Fibroblast of lung (primary cell): ENCODE results near the gene UTP20. TPM values are rescaled to one million over a fixed set of nuclear protein-coding genes. Genes with fewer than 3 reads are reported as not detected.

Experiments used
- DNase-seq, 2 donors: peaks; one replicate each; pipeline versions ENCODE4 v3.0.0 to v3.0.0-alpha.2; 2010; ENCODE audit warnings: low read depth in 2 of 2
- H2AFZ ChIP-seq: 2 replicates; pipeline ENCODE4 v1.5.1; 2012; ENCODE audit warnings: low read length, control low read depth, inconsistent platforms
- H3K27ac ChIP-seq: 2 replicates; pipeline ENCODE4 v1.5.1; 2011; ENCODE audit warnings: low read length, control low read depth; ENCODE audit not compliant: insufficient read depth
- H3K27me3 ChIP-seq: 2 replicates; pipeline ENCODE4 v1.5.1; 2011; ENCODE audit warnings: mild to moderate bottlenecking, low read length; ENCODE audit not compliant: control insufficient read depth, insufficient read depth
- H3K36me3 ChIP-seq: 2 replicates; pipeline ENCODE4 v1.5.1; 2011; ENCODE audit warnings: low read length; ENCODE audit not compliant: control insufficient read depth, insufficient read depth
- H3K4me1 ChIP-seq: 2 replicates; pipeline ENCODE4 v1.5.1; 2011; ENCODE audit warnings: low read length; ENCODE audit not compliant: control insufficient read depth, insufficient read depth; ENCODE audit errors: extremely low read depth
- H3K4me2 ChIP-seq: 2 replicates; pipeline ENCODE4 v1.5.1; 2011; ENCODE audit warnings: low read length, control low read depth; ENCODE audit not compliant: insufficient read depth; ENCODE audit errors: extremely low read depth
- H3K4me3 ChIP-seq, 4 experiments: fragments of 200-600 bp in 1 of 4; sonication (generic) in 1 of 4; replicated peaks in 1 of 4; 2 replicates each; pipeline ENCODE4 v1.5.1; 2011 to 2016; ENCODE audit warnings: low read length in 4 of 4, low read depth in 3 of 4, mild to moderate bottlenecking in 3 of 4, control low read depth in 2 of 4, inconsistent platforms in 1 of 4, mixed read lengths in 1 of 4; ENCODE audit not compliant: insufficient read depth in 1 of 4; ENCODE audit errors: control extremely low read depth in 1 of 4
- H3K79me2 ChIP-seq: 2 replicates; pipeline ENCODE4 v1.5.1; 2012; ENCODE audit warnings: mild to moderate bottlenecking, low read length, inconsistent platforms; ENCODE audit not compliant: control insufficient read depth, insufficient read depth
- H3K9ac ChIP-seq: 2 replicates; pipeline ENCODE4 v1.5.1; 2011; ENCODE audit warnings: mild to moderate bottlenecking, low read length, control low read depth; ENCODE audit not compliant: insufficient read depth
- H3K9me3 ChIP-seq: 2 replicates; pipeline ENCODE4 v1.5.1; 2012; ENCODE audit warnings: low read depth, low read length; ENCODE audit not compliant: control insufficient read depth, insufficient read depth
- H4K20me1 ChIP-seq: 2 replicates; pipeline ENCODE4 v1.5.1; 2011; ENCODE audit warnings: low read length; ENCODE audit not compliant: control insufficient read depth, insufficient read depth; ENCODE audit errors: extremely low read depth
- EZH2 ChIP-seq: IDR thresholded peaks from 2 replicates; pipeline ENCODE4 v1.5.1; 2012; ENCODE audit warnings: low read length, control low read depth, mild to moderate bottlenecking; ENCODE audit errors: missing control alignments
- polyA plus RNA-seq, 2 donors: library from polyadenylated mRNA; depleted of rRNA in 1 of 2; stranded (reverse) in 1 of 2; unstranded in 1 of 2; fragments of >200 nt; gene quantifications; 2 replicates each; pipeline ENCODE4 v1.2.1, GENCODE V29; 2011 to 2012; ENCODE audit warnings: missing spikeins in 1 of 2
- total RNA-seq: library from RNA; depleted of rRNA; stranded (reverse); fragments of >200 nt; gene quantifications from 2 replicates; pipeline ENCODE4 v1.2.1, GENCODE V29; 2014
- TF ChIP-seq, protein P1 (sequence below), 2 donors: IDR thresholded peaks in 1 of 2; conservative IDR thresholded peaks in 1 of 2; 1 replicate in 1 of 2; 2 replicates in 1 of 2; pipeline ENCODE4 v1.5.1; 2011 to 2012; ENCODE audit warnings: low read length in 2 of 2, control low read depth in 1 of 2, inconsistent platforms in 1 of 2, low read depth in 1 of 2, mild to moderate bottlenecking in 1 of 2

UTP20 gene
- total and polyA plus RNA-seq, 2 donors (not counting 1 experiment from before 2014, with no cell fraction given): 13.3 to 13.7 TPM

DNA sequence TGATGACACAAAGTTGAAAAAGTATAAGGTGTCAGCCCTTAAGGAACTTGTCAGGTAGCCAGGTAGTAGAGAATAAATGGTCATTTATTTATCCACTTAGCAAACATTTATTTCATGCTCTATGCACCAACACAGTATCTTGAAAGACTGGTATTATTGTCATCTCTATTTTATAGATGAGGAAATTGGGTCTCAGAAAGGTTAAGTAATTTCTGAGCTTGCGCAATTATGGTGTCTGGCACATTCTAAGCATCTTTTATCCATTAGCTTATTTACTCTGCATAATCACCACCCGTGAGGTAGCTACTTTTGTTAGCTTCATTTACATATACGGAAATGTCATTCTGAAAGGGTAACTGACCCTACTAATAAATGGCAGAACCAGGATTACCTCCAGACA lies 2.5 kb upstream of the UTP20 start:
- TF ChIP-seq EZH2: no peak
- TF ChIP-seq, protein P1, sequence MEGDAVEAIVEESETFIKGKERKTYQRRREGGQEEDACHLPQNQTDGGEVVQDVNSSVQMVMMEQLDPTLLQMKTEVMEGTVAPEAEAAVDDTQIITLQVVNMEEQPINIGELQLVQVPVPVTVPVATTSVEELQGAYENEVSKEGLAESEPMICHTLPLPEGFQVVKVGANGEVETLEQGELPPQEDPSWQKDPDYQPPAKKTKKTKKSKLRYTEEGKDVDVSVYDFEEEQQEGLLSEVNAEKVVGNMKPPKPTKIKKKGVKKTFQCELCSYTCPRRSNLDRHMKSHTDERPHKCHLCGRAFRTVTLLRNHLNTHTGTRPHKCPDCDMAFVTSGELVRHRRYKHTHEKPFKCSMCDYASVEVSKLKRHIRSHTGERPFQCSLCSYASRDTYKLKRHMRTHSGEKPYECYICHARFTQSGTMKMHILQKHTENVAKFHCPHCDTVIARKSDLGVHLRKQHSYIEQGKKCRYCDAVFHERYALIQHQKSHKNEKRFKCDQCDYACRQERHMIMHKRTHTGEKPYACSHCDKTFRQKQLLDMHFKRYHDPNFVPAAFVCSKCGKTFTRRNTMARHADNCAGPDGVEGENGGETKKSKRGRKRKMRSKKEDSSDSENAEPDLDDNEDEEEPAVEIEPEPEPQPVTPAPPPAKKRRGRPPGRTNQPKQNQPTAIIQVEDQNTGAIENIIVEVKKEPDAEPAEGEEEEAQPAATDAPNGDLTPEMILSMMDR (conservative IDR thresholded peaks at IDR 0.05 in 1 of 2, IDR thresholded peaks at IDR 0.05 in 1 of 2; ENCODE audit: low read depth in 1 of 2, low read length in 2 of 2): no peak
- Histone ChIP-seq H3K9ac (no peak overlapping the region), H3K4me3 (no peak overlapping the region)

DNA sequence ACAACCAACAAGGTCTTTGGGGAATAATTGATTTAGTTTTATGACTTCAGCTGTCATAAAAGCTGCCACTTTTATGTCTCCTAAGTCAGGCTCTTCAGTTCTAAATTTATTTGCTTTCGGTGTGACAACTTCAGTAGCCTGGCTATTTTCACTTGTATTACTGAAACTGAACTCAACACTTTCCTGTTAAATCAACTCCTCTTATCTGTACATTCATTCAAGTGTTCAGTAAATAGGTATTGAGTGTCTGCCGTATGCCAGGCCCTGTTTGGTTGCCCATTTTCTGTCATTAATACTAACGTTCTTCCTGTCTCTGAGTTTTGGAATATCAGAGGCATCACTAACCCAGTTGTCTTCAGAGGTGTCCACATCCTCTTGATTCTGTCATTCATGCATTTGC lies 7.5 kb downstream of the UTP20 start:
- Histone ChIP-seq H3K4me3 (no peak overlapping the region), H3K27me3 (no peaks in the 10 kb centered on the region), H2AFZ (no peak overlapping the region), H3K79me2 (no peaks in the 10 kb centered on the region), H4K20me1 (no peaks in the 10 kb centered on the region), H3K4me1 (no peaks in the 10 kb centered on the region), H3K36me3 (peaks cover 3% of the 10 kb centered on the region), H3K27ac (no peak overlapping the region), H3K9ac (no peak overlapping the region), H3K9me3 (no peaks in the 10 kb centered on the region), H3K4me2 (no peak overlapping the region)
- DNase-seq: no peak
- TF ChIP-seq, protein P1 (conservative IDR thresholded peaks at IDR 0.05 in 1 of 2, IDR thresholded peaks at IDR 0.05 in 1 of 2; ENCODE audit: low read depth in 1 of 2, low read length in 2 of 2): no peak
- no peak for TF ChIP-seq EZH2

More for the DNA sequence above, 2.5 kb upstream of the UTP20 start:
- H3K9me3 ChIP-seq: no peaks in the 10 kb centered on the region
- H3K79me2 ChIP-seq: peaks cover 7% of the 10 kb centered on the region
- H4K20me1 ChIP-seq: no peaks in the 10 kb centered on the region
- H2AFZ ChIP-seq: no peak overlapping the region
- no peak overlapping the region for H3K27ac ChIP-seq
- no peak for DNase-seq
- no peaks in the 10 kb centered on the region for H3K36me3 ChIP-seq
- H3K27me3 ChIP-seq: no peaks in the 10 kb centered on the region
- H3K4me2 ChIP-seq: no peak overlapping the region
- no peaks in the 10 kb centered on the region for H3K4me1 ChIP-seq

DNA sequence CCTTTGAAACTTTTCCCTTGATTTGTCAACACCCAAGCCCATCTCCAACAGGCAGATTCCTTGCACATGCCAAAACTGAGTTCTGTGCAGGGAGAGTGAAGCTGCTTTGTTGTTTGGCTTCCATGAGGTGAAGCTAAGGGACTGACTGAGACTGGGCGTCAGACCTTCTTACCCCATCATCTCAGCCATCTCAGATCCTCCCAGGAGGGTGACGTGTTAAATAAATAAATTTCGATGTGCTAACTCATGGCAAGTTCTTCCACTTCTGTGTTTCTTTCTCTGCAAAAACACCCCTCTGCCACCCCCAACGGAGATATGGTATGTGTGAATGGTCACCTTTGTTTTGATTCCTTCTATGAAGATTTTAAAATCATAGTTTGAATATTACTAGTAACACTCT lies 17.8 kb downstream of the UTP20 start:
- TF ChIP-seq, protein P1 (conservative IDR thresholded peaks at IDR 0.05 in 1 of 2, IDR thresholded peaks at IDR 0.05 in 1 of 2; ENCODE audit: low read depth in 1 of 2, low read length in 2 of 2): no peak
- no peak for TF ChIP-seq EZH2
- Histone ChIP-seq H3K4me2 (no peak overlapping the region), H3K79me2 (no peaks in the 10 kb centered on the region), H3K9me3 (no peaks in the 10 kb centered on the region), H3K36me3 (peaks cover 3% of the 10 kb centered on the region), H2AFZ (no peak overlapping the region), H3K4me3 (no peak overlapping the region), H3K27me3 (no peaks in the 10 kb centered on the region), H4K20me1 (no peaks in the 10 kb centered on the region), H3K4me1 (peaks cover 4% of the 10 kb centered on the region), H3K9ac (no peak overlapping the region), H3K27ac (no peak overlapping the region)
- peak; percentile 4 to 22 for DNase-seq
